HepG2 (cell line): Measurements from ENCODE around the gene VEGFA. TPM values are rescaled to one million over a fixed set of nuclear protein-coding genes. Genes with fewer than 3 reads are reported as not detected.

ENCODE experiments used
- ATF3 ChIP-seq: sonication (generic); formaldehyde crosslinking; IDR thresholded peaks from 2 replicates; pipeline ENCODE4 v1.4.0; 2020; ENCODE audit warnings: missing genetic modification reagents
- ATF7-NPFF ChIP-seq: sonication (generic); formaldehyde crosslinking; IDR thresholded peaks from 2 replicates; pipeline ENCODE4 v1.8.1; 2023; ENCODE audit warnings: mild to moderate bottlenecking, low read depth, missing genetic modification reagents, moderate library complexity
- DBP ChIP-seq: sonication (generic); formaldehyde crosslinking; IDR thresholded peaks from 2 replicates; pipeline ENCODE4 v1.4.0; 2020; ENCODE audit warnings: missing genetic modification reagents; ENCODE audit errors: not compliant biosample characterization
- ETV5 ChIP-seq: IDR thresholded peaks from 2 replicates; pipeline ENCODE4 v1.6.1; 2018; ENCODE audit warnings: missing biosample characterization, missing genetic modification reagents, inconsistent platforms, borderline replicate concordance
- POGZ ChIP-seq: sonication (generic); formaldehyde crosslinking; IDR thresholded peaks from 2 replicates; pipeline ENCODE4 v1.4.0; 2020; ENCODE audit warnings: mild to moderate bottlenecking, missing genetic modification reagents
- RXRB ChIP-seq: IDR thresholded peaks from 2 replicates; pipeline ENCODE4 v1.6.1; 2016; ENCODE audit warnings: borderline replicate concordance, missing genetic modification reagents, missing compliant biosample characterization
- SETDB1 ChIP-seq: sonication (generic); formaldehyde crosslinking; IDR thresholded peaks from 2 replicates; pipeline ENCODE4 v1.5.1; 2020; ENCODE audit warnings: missing genetic modification reagents, mild to moderate bottlenecking, borderline replicate concordance
- SKIL ChIP-seq: sonication (generic); formaldehyde crosslinking; IDR thresholded peaks from 2 replicates; pipeline ENCODE4 v1.8.0; 2022; ENCODE audit warnings: missing genetic modification reagents, mild to moderate bottlenecking, moderate library complexity, borderline replicate concordance
- SP140L ChIP-seq: sonication (generic); formaldehyde crosslinking; IDR thresholded peaks from 2 replicates; pipeline ENCODE4 v1.4.0; 2020; ENCODE audit warnings: missing genetic modification reagents, borderline replicate concordance
- SP4 ChIP-seq: sonication (generic); formaldehyde crosslinking; IDR thresholded peaks from 2 replicates; pipeline ENCODE4 v1.8.1; 2023; ENCODE audit warnings: mild to moderate bottlenecking, missing genetic modification reagents
- ZNF124 ChIP-seq: sonication (generic); formaldehyde crosslinking; IDR thresholded peaks from 2 replicates; pipeline ENCODE4 v1.4.0; 2020; ENCODE audit warnings: missing genetic modification reagents
- ZNF142 ChIP-seq: sonication (generic); formaldehyde crosslinking; IDR thresholded peaks from 2 replicates; pipeline ENCODE4 v1.4.0; 2020; ENCODE audit warnings: missing genetic modification reagents
- ZNF329 ChIP-seq: sonication (generic); formaldehyde crosslinking; IDR thresholded peaks from 2 replicates; pipeline ENCODE4 v1.9.0; 2021; ENCODE audit warnings: low read depth, mild to moderate bottlenecking, missing genetic modification reagents
- ZNF367 ChIP-seq: sonication (generic); formaldehyde crosslinking; IDR thresholded peaks from 2 replicates; pipeline ENCODE4 v1.4.0; 2020; ENCODE audit warnings: missing genetic modification reagents, borderline replicate concordance
- ZNF543 ChIP-seq: sonication (generic); formaldehyde crosslinking; IDR thresholded peaks from 2 replicates; pipeline ENCODE4 v1.4.0; 2020; ENCODE audit warnings: mild to moderate bottlenecking, missing genetic modification reagents
- ZNF766 ChIP-seq: sonication (generic); formaldehyde crosslinking; IDR thresholded peaks from 2 replicates; pipeline ENCODE4 v1.5.0; 2020; ENCODE audit warnings: missing genetic modification reagents, borderline replicate concordance
- ZNF83 ChIP-seq: sonication (generic); formaldehyde crosslinking; IDR thresholded peaks from 2 replicates; pipeline ENCODE4 v1.4.0; 2020; ENCODE audit warnings: missing genetic modification reagents, mild to moderate bottlenecking, borderline replicate concordance
- ZSCAN20 ChIP-seq: sonication (generic); formaldehyde crosslinking; IDR thresholded peaks from 2 replicates; pipeline ENCODE4 v1.4.0; 2020; ENCODE audit warnings: missing genetic modification reagents, mild to moderate bottlenecking, borderline replicate concordance
- polyA plus RNA-seq, 8 experiments: library from polyadenylated mRNA; depleted of rRNA in 3 of 8; stranded (reverse) in 7 of 8; unstranded in 1 of 8; fragments of >200 nt; fragmentation: Illumina TruSeq in 4 of 8; extraction: Trizol in 4 of 8; gene quantifications; 2 replicates each; pipeline versions ENCODE4 v1.2.1 to v1.2.3, GENCODE V29; 2011 to 2016; ENCODE audit warnings: low read depth in 4 of 8, missing spikeins in 1 of 8, mixed read lengths in 1 of 8; ENCODE audit not compliant: insufficient read depth in 1 of 8
- total RNA-seq, 5 experiments: library from RNA; depleted of rRNA; stranded (reverse); fragments of >200 nt; fragmentation: Illumina TruSeq; extraction: Trizol; gene quantifications; 2 replicates each; pipeline ENCODE4 v1.2.3, GENCODE V29; 2016; ENCODE audit warnings: low read depth in 1 of 5

The VEGFA gene
- total and polyA plus RNA-seq, 2 of the 13 experiments (the other 11 are each of a cell fraction or from before 2014, with no cell fraction given), result 68.1 to 629 TPM

GRCh38 chr6:43773050-43773979 lies 3.3 kb downstream of the VEGFA start (continued):
- TF ChIP-seq ZNF766 (CRISPR knock-in tag) (no peak), SKIL (CRISPR knock-in tag) (no peak), ZNF124 (CRISPR knock-in tag) (no peak), SETDB1 (CRISPR knock-in tag) (no peak), ATF7-NPFF (CRISPR knock-in tag) (no peak), ZNF83 (CRISPR knock-in tag) (no peak), POGZ (CRISPR knock-in tag) (no peak), ZNF142 (CRISPR knock-in tag) (no peak), ZNF367 (CRISPR knock-in tag) (no peak), RXRB (CRISPR knock-in tag) (no peak), ZSCAN20 (CRISPR knock-in tag) (no peak), DBP (CRISPR knock-in tag) (no peak), ATF3 (CRISPR knock-in tag) (0 out of 2 replicates have a peak, but pooled peaks have one; percentile 19), ETV5 (CRISPR knock-in tag) (no peak), ZNF543 (CRISPR knock-in tag) (0 out of 2 replicates have a peak, but pooled peaks have one; percentile 26), ZNF329 (CRISPR knock-in tag) (no peak), SP4 (CRISPR knock-in tag) (0 out of 2 replicates have a peak, but pooled peaks have one; percentile 55), SP140L (CRISPR knock-in tag) (no peak)
